Caki2 (cell line): ENCODE data around the gene RND1. TPM values are rescaled to one million over a fixed set of nuclear protein-coding genes. Genes with fewer than 3 reads are reported as not detected.
"Not testable (repeated sequence)": the region's sequence is repeated elsewhere in the genome, so short reads cannot be mapped to it uniquely, and the experiment has no call there.

Experiments
- DNase-seq: peaks from one replicate; pipeline ENCODE4 v3.0.0-alpha.2; 2015; ENCODE audit warnings: low read depth
- in situ Hi-C: cut with HindIII; loops from 2 replicates; pipeline ENCODE4 v1.10.0; 2016; ENCODE audit warnings: low sequenced_read_pairs, low pct_unique_long_range_greater_than_20kb, mixed read lengths
- total RNA-seq: library from RNA; depleted of rRNA; stranded (reverse); fragments of >200 nt; shearing (Covaris generic); gene quantifications from 2 replicates; pipeline ENCODE4 v1.2.3, GENCODE V29; 2014; ENCODE audit warnings: low replicate concordance

Gene RND1
- total RNA-seq, 1 experiment from 2014 or later, result 0.57 TPM

GRCh38 chr12:48873534-48873933 is 7.9 kb upstream of the RND1 start:
- in situ Hi-C loops, DNase-seq: not testable (repeated sequence)

GRCh38 chr12:48873096-48873495 is 7.4 kb upstream of the RND1 start:
- in situ Hi-C loops, result no loop called here
- DNase-seq, result no peak

- no peak for DNase-seq
- in situ Hi-C loops, result no loop called here
Observed at GRCh38 chr12:48869191-48869590, 3.5 kb upstream of the RND1 start.

GRCh38 chr12:48868451-48868850 is 2.8 kb upstream of the RND1 start:
- no peak for DNase-seq
- in situ Hi-C loops, result no loop called here

- in situ Hi-C loops, result no loop called here
- DNase-seq, result no peak
Observed at GRCh38 chr12:48866052-48866711, 512 bp upstream of the RND1 start.

GRCh38 chr12:48863291-48863690 is 2.4 kb downstream of the RND1 start:
- in situ Hi-C loops, result no loop called here
- no peak for DNase-seq

GRCh38 chr12:48862760-48863159 is 2.9 kb downstream of the RND1 start:
- DNase-seq, result no peak
- in situ Hi-C loops, result no loop called here

GRCh38 chr12:48861111-48861510 is 4.6 kb downstream of the RND1 start:
- DNase-seq, result no peak
- in situ Hi-C loops, result no loop called here

- DNase-seq, in situ Hi-C loops: not testable (repeated sequence)
Observed at GRCh38 chr12:48860236-48860635, 5.4 kb downstream of the RND1 start.

- DNase-seq, result no peak
- in situ Hi-C loops, result no loop called here
Observed at GRCh38 chr12:48859607-48860006, 6.1 kb downstream of the RND1 start.

- no peak for DNase-seq
- in situ Hi-C loops, result no loop called here
Observed at GRCh38 chr12:48858043-48858442, 7.6 kb downstream of the RND1 start.

GRCh38 chr12:48857278-48857994 is 8.2 kb downstream of the RND1 start:
- in situ Hi-C loops, result no loop called here
- no peak for DNase-seq

GRCh38 chr12:48856379-48856778 is 9.3 kb downstream of the RND1 start:
- in situ Hi-C loops, result no loop called here
- no peak for DNase-seq

- DNase-seq, in situ Hi-C loops: not testable (repeated sequence)
Observed at GRCh38 chr12:48854932-48855331, 10.7 kb downstream of the RND1 start.

GRCh38 chr12:48854488-48854887 is 11.2 kb downstream of the RND1 start:
- in situ Hi-C loops, result no loop called here
- DNase-seq, result no peak

- peak; percentile 87 for DNase-seq
- in situ Hi-C loops, result no loop called here
Observed at GRCh38 chr12:48852734-48853688, 12.7 kb downstream of the RND1 start.

- in situ Hi-C loops, result no loop called here
- DNase-seq, result peak; percentile 94
Observed at GRCh38 chr12:48851883-48852733, 13.6 kb downstream of the RND1 start, which contains the start of gene DDX23. DDX23 (minus strand) TSS chr12:48852163; CDS start chr12:48845782, 6,381 bp downstream.

- in situ Hi-C loops, DNase-seq: not testable (repeated sequence)
Observed at GRCh38 chr12:48842021-48842420, 23.6 kb downstream of the RND1 start.
